SK-MEL-5 (cell line): ENCODE data around the gene ORC4. TPM values are rescaled to one million over a fixed set of nuclear protein-coding genes. Genes with fewer than 3 reads are reported as not detected.
"Not testable (repeated sequence)": the region's sequence is repeated elsewhere in the genome, so short reads cannot be mapped to it uniquely, and the experiment has no call there.

Source experiments
- DNase-seq: peaks from one replicate; pipeline ENCODE4 v3.0.0-alpha.2; 2016; ENCODE audit warnings: low read depth, low spot score
- in situ Hi-C: cut with HindIII; loops from 2 replicates; pipeline ENCODE4 v1.10.0; 2016; ENCODE audit warnings: low sequenced_read_pairs, high pct_unique_total_duplicates, low pct_unique_long_range_greater_than_20kb
- total RNA-seq: library from RNA; depleted of rRNA; stranded (reverse); fragments of >200 nt; shearing (Covaris generic); gene quantifications from 2 replicates; pipeline ENCODE4 v1.2.3, GENCODE V29; 2014

The ORC4 gene
- total RNA-seq, 1 experiment from 2014 or later, result 54.8 TPM

DNA sequence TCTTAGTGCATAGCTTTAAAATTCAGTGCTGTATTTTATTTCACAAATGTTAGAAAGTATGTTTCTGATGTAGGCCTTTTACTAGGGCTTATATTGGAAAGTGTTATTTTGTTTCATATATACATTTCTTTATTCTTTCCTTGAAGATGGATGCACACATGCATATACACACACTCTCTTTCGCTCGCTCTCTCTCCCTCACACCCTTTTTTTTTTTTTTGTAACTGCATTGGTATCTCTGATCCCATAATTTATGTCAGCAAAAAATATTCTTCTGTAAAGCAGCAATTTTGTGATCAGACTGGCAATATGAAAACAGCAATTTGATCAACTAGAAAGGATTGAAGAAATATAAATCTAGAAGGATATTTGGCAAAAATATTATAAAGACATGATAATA lies 2.3 kb upstream of the ORC4 start:
- in situ Hi-C loops, result no loop called here
- no peak for DNase-seq

GRCh38 chr2:148022351-148022750 lies 1.8 kb upstream of the ORC4 start:
- in situ Hi-C loops, result no loop called here
- no peak for DNase-seq

GRCh38 chr2:148021886-148022285 lies 1.3 kb upstream of the ORC4 start:
- in situ Hi-C loops, result no loop called here
- DNase-seq, result no peak

GRCh38 chr2:148021059-148021861 lies 723 bp upstream of the ORC4 start, which contains the start of gene MBD5:
Gene MBD5 (plus strand): TSS chr2:148021091.
- in situ Hi-C loops, result no loop called here
- peak; percentile 53 for DNase-seq

DNA sequence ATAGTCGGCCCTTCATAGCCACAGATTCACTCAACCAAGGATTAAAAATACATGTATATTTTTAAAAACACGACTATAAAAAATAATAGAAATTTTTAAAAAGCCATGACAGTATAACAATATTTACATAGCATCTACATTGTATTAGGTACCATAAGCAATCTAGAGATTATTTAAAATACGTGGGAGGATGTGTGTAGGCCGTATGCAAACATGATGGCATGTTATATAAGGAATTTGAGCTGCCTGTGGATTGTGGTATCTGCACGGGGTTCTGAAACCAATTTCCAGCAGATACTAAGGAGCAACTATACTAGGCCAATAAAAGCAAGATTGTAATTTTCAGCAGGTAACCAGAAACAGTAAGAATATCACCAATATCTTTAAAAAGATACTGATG lies 5.9 kb downstream of the ORC4 start:
- in situ Hi-C loops, result no loop called here
- no peak for DNase-seq

- in situ Hi-C loops, result no loop called here
- no peak for DNase-seq
Measured at GRCh38 chr2:148013876-148014275, 6.7 kb downstream of the ORC4 start.

DNA sequence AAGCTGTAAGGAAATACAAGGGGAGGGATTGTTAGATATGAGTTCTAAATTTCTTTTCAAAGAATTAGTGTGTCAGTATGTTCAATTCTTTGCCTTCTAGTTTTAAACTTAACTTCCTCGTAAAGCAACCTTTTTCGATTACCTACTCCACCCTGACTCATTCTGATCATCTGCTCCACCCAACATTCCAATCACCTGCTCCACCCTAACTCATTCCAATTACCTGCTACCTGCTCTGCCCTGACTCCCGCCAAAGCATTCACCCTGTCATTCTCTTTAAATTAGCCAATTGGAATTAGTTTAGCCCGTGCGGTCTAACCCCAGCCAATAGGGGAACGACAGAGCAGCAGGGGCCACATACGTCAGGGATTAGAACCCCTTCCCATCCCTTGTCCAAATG lies 12.1 kb downstream of the ORC4 start:
- in situ Hi-C loops, DNase-seq: not testable (repeated sequence)

GRCh38 chr2:148007219-148007900 lies 13.2 kb downstream of the ORC4 start:
- no peak for DNase-seq
- in situ Hi-C loops, result no loop called here

- in situ Hi-C loops, result no loop called here
- DNase-seq, result no peak
Measured at GRCh38 chr2:148006249-148007007, 14.1 kb downstream of the ORC4 start.

DNA sequence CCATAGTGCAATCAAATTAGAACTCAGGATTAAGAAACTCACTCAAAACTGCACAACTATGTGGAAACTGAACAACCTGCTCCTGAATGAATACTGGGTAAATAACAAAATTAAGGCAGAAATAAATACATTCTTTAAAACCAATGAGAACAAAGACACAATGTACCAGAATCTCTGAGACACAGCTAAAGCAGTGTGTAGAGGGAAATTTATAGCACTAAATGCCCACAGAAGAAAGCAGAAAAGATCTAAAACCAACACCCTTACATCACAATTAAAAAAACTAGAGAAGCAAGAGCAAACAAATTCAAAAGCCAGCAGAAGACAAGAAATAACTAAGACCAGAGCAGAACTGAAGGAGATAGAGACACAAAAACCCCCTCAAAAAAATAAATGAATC lies 18.1 kb downstream of the ORC4 start:
- DNase-seq, in situ Hi-C loops: not testable (repeated sequence)

GRCh38 chr2:148000095-148000494 lies 20.4 kb downstream of the ORC4 start:
- in situ Hi-C loops, result no loop called here
- DNase-seq, result no peak

DNA sequence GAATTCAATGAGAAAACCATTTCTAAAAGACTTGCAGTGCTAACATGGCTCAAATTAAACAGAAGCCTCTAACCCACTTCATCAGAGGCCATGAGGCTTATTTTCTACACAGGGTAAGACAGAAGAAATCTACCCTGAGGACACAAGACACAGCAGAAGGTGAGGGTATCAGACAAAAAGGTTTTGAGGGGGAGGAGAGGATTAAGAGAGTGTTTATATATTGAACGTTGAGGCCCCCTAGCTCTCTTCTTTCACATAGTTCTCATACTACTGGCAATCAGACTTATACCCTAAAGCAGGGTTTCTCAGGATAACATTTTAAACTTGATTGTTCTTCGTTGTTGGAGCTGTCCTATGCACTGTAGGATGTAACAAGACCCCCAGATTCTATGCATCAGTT lies 21.4 kb downstream of the ORC4 start:
- in situ Hi-C loops, result no loop called here
- DNase-seq, result no peak

- no peak for DNase-seq
- in situ Hi-C loops, result no loop called here
Measured at GRCh38 chr2:147998203-147998602, 22.3 kb downstream of the ORC4 start.

DNA sequence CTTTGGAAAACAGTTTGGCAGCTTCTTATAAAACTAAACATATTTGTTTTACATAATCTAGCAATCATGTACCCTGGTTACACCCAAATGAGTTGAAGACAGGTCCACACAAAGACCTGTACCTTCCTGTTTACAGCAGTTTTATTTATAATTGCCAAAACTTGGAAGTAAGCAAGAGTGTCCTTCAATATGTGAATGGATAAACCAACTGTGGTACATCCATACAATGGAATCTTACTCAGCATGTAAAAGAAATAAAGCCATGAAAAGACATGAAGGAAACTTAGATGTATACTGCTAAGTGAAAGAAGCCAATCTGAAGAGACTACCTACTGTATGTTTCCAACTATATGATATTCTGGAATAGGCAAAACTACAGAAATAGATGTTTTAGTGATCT lies 23.7 kb downstream of the ORC4 start:
- in situ Hi-C loops, result no loop called here
- DNase-seq, result no peak

DNA sequence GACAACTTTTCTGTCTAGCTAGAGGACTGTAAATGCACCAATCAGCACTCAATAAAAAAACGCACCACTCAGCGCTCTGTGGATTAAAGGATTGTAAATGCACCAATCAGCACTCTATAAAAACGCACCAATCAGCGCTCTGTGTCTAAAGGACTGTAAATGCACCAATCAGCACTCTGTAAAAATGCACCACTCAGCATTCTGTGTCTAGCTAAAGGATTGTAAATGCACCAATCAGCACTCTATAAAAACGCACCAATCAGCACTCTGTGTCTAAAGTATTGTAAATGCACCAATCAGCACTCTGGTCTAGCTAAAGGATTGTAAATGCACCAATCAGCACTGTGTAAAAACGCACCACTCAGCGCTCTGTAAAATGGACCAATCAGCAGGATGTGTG lies 25.6 kb downstream of the ORC4 start:
- DNase-seq, in situ Hi-C loops: not testable (repeated sequence)

GRCh38 chr2:147989809-147990403 lies 30.6 kb downstream of the ORC4 start:
- in situ Hi-C loops, result no loop called here

DNA sequence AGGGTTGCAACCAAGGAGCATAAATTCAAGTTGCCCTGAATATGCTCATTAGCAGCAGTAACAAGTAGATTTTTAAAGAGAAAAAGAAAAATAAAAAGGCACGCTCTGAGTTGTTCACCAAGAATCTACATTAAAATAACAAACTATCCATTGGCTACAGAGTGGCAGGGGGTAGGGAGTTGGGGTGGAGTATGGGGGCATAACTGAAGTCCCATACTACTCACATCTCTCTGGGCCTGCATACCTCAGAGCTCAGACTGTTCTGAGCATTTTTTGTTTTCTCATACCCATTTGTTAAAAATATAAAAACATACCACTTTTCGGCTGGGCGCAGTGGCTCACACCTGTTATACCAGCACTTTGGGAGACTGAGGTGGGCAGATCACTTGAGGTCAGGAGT lies 31.4 kb downstream of the ORC4 start:
- no peak for DNase-seq
- in situ Hi-C loops, result no loop called here

More at GRCh38 chr2:147989809-147990403, 30.6 kb downstream of the ORC4 start:
- DNase-seq, result peak; percentile 65

GRCh38 chr2:147980940-147981528 lies 39.5 kb downstream of the ORC4 start:
- in situ Hi-C loops, result no loop called here
- no peak for DNase-seq
